ENCODE measurements around the gene FSTL4.

The FSTL4 gene

GRCh38 chr5:133361922-133362321, 250.4 kb downstream of the FSTL4 start:
- no peak for DNase-seq

DNA sequence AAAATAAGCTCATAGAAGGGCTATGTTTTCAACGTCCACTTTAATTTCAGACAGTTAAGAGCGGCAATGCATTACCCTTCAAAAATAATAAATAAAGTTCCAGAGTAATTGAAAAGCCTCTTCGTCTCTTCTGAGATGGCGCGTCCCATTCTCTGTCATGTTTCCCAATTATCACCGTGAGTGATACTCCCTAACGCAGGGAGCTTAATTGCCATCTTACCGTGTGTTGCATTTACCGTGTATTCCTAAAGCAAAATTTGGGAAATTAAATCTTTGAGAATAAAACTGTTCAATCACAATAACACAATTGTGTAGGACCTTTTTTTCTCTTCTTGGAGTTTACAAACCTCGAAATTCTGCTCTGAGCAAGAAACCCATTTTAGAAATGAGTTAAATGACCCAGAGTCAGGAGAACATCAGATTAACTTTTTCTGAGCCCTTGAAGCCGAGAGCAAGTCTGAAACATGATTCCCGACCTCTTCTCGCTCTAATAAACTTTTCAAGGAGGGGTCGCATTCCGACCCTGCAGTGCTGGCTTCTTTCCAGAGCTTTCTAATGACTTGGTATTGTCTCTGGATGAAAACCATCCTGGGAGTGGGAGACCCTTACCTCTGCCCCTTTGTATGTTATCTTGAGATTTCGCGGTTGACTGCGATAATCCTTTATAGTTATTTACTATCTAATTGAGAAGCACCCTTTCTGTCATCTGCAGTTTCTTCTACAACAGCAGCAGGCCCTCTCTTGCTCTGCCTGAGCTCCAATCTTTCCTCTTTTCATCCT, 251.5 kb downstream of the FSTL4 start:
- no peak for DNase-seq

GRCh38 chr5:133359861-133360260, 252.5 kb downstream of the FSTL4 start:
- DNase-seq, result no peak

- DNase-seq, result no peak
These were observed 254.1 kb downstream of the FSTL4 start for GRCh38 chr5:133358271-133358670.

DNA sequence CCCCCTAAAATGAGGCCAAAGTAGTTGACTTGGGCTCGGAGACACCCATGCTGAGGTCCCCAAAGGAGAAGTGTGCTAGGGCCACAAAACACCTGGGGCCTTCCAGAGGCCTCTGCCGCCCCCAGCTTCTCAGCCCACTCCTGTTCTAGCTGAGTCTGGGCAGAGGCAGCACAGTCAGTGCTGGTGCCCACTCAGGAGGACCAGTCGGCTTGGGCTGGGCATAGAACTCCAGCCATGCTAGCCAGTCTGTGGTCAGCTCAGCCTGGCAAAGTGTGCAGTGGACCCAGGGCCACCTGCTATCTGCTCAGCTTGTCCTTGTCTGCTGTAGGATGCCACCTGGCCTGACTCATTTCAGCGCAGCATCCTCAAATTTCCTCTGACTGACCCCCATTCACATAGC, 254.6 kb downstream of the FSTL4 start:
- no peak for DNase-seq

DNA sequence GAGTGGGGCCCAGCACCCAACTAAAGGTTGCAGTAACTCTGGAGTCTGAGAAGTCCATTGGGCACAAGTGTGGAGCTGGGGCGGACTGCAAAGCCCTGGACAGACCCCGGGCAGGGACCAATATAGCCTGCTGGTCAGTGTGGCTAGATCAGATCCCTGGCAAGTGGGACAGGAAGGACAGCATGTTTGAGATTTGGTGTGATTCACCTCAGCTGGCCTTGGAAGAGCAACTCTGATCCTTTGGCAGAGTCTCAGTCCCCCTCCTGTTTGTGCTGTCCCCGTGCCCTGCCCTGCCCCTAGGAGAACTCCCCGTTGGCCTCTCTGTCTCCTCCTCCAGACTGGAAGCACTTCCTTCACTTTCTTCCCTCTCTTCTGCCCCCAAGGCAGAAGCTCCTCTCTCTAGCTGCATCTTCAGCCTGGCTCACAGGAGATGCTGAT, 255.3 kb downstream of the FSTL4 start:
- DNase-seq, result no peak

GRCh38 chr5:133356396-133356983, 255.9 kb downstream of the FSTL4 start:
- DNase-seq, result no peak

- DNase-seq, result no peak
These were observed 257.8 kb downstream of the FSTL4 start for GRCh38 chr5:133354323-133355185.

GRCh38 chr5:133353741-133354140, 258.6 kb downstream of the FSTL4 start:
- no peak for DNase-seq

DNA sequence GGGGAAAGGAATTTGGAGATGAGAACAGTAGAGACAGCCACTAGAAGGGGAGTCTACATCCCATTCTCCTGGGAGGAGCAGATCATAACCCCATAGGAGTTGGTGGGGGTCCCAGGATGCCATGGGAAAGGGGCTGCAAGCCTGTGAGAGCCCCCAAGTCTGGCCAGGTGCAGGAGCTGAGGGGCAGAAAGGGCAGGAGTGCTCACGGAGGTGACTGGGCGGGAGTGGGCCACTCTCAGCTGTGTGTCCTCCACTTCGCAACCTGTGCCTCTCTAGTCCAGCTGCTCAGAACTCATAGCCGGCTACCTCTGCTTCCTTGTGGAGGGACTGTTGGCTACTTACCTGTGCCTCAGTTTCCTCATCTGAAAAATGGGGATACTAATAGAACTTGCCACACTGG, 263.9 kb downstream of the FSTL4 start:
- DNase-seq, result no peak

DNA sequence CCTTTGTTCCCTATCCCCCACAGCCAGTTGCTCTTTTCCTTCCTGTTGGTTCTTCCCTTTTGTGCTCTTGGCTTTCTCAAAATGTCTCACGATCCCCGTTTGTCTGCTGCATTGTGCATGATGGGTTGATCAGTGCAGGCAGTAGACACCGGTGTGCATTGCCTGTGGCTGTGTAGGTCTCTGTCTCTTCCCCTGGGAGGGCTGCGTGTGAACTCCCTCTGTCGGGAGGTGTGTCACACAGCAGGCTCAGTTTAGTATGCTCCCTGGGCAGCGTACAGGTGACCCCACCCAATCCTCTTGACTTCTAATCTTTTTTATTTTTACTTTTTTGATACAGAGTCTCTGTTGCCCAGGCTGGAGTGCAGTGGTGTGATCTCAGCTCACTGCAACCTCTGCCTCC, 265.3 kb downstream of the FSTL4 start:
- DNase-seq, result no peak

GRCh38 chr5:133344266-133344665, 268.1 kb downstream of the FSTL4 start:
- no peak for DNase-seq

DNA sequence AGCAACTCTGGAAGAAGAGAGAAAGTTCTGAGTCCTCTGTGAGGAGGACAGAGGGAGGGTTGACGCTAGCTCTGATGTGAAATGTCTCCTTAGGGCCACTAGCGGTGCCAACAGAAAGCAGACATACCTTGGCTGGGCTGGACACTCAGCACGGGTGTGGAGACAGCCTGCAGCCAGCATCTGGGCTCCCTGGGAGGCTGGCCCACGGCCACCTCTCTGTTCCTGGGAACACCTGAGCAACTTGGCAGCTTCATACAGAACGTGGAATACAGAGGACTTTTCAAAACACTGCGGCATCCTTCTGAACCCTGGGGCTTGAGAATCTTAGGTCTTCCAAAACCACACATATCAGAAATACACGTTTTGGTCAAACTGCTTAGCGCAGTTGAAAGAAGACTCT, 269.1 kb downstream of the FSTL4 start:
- DNase-seq, result no peak

- DNase-seq, result no peak
These were observed 270.2 kb downstream of the FSTL4 start for GRCh38 chr5:133341915-133342710.

DNA sequence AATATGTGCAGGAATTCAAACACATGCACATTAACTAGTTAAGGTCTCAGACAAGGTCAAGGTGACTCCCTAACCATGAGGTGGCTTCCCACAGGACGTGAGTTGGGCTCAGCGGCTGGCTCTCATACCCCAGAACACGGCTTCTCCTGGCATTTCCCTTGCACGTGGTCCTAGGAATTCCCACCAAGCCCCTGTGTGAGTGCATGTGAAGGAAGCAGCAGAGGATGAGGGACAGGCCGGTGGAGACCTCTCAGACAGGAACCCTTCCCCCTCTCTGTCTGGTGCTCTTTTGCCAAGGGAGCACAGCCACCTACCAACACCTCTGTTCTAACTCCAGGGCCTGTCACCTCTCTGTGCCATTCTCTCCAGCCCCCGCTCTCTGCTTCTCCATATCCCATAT, 271.0 kb downstream of the FSTL4 start:
- no peak for DNase-seq

GRCh38 chr5:133340822-133341221, 271.5 kb downstream of the FSTL4 start:
- DNase-seq, result no peak

DNA sequence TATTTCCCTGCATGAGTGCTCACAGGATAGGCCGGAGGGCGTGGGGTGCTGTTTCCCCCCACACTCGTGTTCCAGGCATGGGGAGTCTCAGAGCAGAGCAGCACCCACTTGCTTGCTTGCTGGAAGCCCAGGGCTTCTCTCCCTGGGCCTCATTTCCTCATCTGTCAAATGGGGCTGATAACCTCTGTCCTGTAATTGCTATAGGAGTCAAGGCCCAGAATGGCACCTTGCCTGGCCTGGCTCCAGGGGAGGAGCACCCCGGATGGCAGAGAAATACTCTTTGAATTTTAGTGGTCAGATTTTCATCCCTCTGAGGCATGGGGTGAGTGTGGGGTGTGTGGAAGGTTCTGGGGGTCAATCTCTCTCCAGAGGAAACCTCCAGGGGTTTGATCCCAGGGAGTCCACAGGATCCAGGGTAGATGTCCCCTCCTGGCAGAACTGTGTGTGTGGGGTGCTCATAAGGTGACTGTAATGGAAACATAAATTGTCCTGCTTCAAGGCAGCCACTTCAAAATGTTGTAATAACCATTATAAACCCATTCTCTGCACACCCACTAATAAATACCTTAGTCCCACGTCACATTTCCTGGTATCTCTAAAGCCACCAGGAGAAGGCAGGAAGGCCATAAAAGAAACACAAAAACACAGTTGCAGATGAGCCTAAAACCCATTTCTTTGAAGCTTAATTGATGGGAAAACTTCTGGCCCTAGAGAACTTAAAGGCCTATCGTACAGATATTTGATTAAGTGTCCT, 272.2 kb downstream of the FSTL4 start:
- DNase-seq, result no peak

DNA sequence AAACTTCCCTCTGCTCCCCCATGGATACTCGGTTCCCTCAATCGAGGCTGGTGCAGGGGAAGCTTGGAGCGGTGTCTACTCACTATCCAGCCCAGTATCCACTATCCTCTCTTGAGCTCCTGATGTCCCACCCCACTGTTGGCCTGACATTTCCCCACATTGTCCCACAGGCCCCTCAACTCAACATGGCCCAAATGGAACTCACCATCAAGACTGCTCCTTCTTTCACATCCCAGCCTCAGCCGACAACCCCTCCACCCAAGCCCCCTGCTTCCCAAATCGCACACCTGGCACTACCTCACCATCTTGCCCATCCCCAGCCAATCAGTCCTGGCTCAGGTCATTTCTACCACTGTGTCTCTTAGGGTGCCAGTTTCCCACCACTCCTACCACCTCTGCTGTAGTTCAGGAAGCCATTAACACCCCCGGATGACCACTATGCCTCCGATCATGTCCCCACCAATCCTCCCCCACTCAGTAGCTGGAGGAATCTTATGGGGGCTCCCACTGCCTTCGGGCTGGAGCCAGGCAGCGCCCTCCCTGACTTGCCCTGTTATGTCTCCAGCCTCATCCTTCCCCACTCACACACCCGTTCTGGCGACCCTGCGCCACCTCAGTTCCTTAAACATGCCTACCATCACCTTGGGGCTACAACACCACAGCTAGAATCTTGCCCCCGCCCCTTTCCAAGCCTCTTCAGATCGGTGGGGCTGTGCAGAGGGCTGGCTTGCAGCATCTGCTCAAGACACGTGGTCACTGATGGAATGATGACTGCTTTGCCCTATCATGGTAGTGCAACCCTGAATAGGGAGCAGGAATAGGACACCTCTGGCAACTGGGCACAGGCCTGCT, 273.6 kb downstream of the FSTL4 start:
- DNase-seq, result no peak

DNA sequence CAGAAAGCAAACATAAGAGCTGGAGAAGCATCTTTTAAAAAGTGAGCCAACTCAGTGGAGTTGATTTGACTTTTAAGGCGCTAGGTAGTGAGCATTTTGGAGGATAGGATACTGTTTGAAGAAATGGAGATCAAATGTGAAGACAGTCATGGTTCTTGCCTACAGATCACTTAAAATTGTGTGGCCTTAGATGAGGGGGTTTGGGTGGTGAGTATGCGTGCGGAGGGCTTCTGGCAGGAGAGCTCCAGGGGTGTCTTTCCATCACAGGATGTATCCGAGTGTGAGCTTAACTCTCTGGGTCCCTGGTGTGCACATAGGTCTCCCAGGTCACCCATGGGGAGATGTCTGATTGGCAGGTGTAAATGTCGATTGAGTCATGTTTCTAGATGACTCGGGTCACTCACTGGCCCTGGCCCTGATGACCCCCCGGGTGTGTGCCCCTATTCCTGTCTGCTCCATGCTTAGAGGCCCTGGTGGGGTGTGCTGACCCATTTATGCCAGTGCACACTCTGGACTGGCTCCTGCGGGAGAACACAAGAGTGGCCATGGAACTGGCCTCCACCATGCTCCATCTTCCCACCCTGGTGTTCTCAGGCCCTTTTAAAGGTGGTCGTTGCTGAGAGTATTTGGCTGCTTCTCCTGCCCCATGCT, 274.4 kb downstream of the FSTL4 start:
- no peak for DNase-seq

DNA sequence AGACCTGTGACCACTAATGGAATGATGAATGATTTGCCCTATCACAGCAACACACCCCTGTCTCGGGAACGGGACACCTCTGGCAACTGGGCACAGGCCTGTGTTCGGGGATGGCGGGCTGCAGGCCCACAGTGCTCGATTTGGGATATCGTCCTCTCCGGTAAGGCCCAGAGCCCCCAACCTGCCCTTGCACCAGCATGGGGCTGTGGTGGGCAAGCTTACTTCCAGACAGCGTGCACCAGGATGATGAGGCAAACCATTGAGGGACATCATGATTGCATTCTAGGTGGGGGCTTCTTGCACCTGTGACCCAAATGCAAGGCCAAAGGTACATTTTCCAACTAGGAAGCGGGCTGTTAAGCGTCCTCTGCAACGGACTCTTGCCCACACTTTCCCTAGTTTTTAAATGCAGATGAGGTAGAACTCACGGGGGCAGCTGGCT, 275.4 kb downstream of the FSTL4 start:
- no peak for DNase-seq
